Left ventricle myocardium inferior (tissue), 1 donor: ENCODE data around the gene MFSD6L. TPM values are rescaled to one million over a fixed set of nuclear protein-coding genes. Genes with fewer than 3 reads are reported as not detected.

Source experiments
- DNase-seq: peaks from one replicate; pipeline ENCODE4 v3.0.0-alpha.2; 2020
- H3K27ac ChIP-seq: fragments of 200-600 bp; replicated peaks from 2 replicates; pipeline ENCODE4 v1.8.0; 2021
- H3K27me3 ChIP-seq: fragments of 200-600 bp; 2 replicates; pipeline ENCODE4 v1.8.0; 2021; ENCODE audit warnings: low read depth
- H3K36me3 ChIP-seq: fragments of 200-600 bp; 2 replicates; pipeline ENCODE4 v1.8.0; 2021
- H3K4me1 ChIP-seq: fragments of 200-600 bp; 2 replicates; pipeline ENCODE4 v1.8.0; 2021
- H3K4me3 ChIP-seq: fragments of 200-600 bp; 2 replicates; pipeline ENCODE4 v1.8.0; 2021; ENCODE audit warnings: mild to moderate bottlenecking, moderate library complexity
- H3K9me3 ChIP-seq: fragments of 200-600 bp; replicated peaks from 2 replicates; pipeline ENCODE4 v1.8.0; 2021
- intact Hi-C: fragments of 100-400 bp; cut with micrococcal nuclease; formaldehyde crosslinking; loops from one replicate; pipeline ENCODE4 v1.11.0; 2022
- total RNA-seq: library from RNA; stranded (reverse); fragmentation: NEBNext Ultra II Directional; extraction: Animal tissue kit (Norgen Biotek cat#: 25700); gene quantifications from one replicate; pipeline ENCODE4 v1.2.1, GENCODE V29; 2021
- TF ChIP-seq, protein P1 (sequence below): fragments of 200-600 bp; IDR thresholded peaks from 2 replicates; pipeline ENCODE4 v1.8.0; 2021; ENCODE audit warnings: antibody characterized with exemption, mild to moderate bottlenecking, borderline replicate concordance
- donor health status: DM: no; HTN: yes; CAD: no; lungs with severe emphysema.

MFSD6L gene
- total RNA-seq, 1 donor from 2014 or later: not detected

DNA sequence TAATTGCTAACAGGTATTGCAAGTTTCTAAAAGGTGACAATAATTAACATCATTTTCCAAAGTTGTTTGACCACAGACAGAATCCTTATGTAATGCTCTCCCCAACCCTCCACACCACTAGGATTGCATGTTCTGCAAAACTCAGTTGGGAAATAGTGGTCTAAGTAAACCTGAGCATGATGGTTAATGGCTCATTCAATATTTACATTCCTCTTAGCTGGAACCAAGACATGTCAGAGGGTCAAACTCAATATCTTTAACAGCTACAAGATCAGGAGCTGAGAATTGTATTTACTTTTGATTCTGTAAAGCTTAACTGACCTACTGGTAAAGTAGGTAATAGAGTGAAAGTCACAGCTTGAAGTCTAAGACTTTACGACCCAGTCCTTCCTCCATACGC, 10.2 kb downstream of the MFSD6L start:
- Histone ChIP-seq H3K36me3 (no peaks in the 10 kb centered on the region), H3K4me3 (no peak overlapping the region), H3K9me3 (peaks cover 12% of the 10 kb centered on the region), H3K4me1 (peaks cover 2% of the 10 kb centered on the region), H3K27me3 (no peaks in the 10 kb centered on the region), H3K27ac (no peak overlapping the region)
- TF ChIP-seq, protein P1, sequence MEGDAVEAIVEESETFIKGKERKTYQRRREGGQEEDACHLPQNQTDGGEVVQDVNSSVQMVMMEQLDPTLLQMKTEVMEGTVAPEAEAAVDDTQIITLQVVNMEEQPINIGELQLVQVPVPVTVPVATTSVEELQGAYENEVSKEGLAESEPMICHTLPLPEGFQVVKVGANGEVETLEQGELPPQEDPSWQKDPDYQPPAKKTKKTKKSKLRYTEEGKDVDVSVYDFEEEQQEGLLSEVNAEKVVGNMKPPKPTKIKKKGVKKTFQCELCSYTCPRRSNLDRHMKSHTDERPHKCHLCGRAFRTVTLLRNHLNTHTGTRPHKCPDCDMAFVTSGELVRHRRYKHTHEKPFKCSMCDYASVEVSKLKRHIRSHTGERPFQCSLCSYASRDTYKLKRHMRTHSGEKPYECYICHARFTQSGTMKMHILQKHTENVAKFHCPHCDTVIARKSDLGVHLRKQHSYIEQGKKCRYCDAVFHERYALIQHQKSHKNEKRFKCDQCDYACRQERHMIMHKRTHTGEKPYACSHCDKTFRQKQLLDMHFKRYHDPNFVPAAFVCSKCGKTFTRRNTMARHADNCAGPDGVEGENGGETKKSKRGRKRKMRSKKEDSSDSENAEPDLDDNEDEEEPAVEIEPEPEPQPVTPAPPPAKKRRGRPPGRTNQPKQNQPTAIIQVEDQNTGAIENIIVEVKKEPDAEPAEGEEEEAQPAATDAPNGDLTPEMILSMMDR: no peak
- intact Hi-C loops: no loop called here
- DNase-seq: no peak

DNA sequence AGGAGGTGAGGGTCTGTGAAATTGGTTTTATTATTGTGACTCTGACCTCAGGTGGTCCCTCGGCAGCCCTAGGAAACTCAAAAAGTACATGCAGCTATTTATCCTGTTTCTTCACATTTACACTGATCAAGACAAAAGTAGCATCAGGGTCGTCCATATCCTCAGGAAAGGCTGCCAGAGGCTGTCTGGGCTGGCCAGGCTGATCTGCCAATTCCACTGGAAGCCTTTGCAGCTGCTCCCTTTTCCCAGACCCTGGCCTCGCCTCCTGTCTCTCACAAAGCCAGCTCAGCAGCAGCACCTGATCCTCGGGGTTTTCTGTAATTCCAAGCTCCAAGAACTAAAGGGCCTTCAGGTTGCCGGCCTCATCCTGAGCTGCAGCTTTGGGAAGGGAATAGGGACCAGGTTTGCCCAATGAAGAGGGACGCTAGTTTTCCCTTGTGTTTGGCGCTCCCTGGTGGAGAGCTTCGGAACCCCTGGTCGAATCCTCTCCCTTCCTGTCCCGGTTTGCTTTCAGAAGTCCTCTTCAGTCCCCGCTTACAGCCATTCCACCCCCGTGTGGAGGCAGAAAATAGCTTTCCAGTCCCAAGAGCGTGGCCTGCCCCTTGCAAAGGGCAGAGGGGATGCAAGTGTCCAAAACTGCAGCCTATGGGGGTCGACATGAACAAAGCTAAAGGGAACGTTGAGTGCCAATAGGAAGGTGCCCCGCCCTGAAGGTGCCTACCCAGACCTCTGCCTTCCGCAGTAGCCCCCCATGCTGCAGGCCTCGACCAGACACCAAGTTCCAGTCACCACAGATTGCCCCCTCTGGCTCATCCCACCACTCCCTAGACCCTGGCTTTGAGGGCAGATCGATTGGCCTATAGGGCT, 13.4 kb downstream of the MFSD6L start:
- intact Hi-C loops: no loop called here
- H3K27ac ChIP-seq: no peak overlapping the region
- TF ChIP-seq, protein P1: peak; percentile 91

DNA sequence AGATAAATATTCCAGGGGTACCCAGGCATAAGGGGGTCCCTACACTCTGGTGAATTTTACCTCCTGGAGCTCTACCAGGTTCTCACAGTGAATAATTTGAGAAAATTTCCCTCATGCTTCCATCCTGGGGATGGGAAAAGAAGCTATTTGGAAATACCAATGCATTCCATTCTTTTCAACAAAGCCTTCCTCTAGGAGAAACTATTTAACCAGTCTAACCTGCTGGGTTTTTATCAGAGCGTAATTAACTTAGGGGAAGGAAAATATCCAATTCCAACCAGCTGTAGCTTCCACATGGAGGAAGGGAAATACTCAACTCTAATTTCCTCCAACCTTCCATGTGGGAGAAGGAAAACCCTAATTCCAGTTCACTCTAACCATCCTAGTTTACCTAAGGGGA, 17.0 kb downstream of the MFSD6L start:
- Histone ChIP-seq H3K4me1 (peaks cover 2% of the 10 kb centered on the region), H3K27me3 (no peaks in the 10 kb centered on the region), H3K9me3 (peaks cover 7% of the 10 kb centered on the region), H3K27ac (no peak overlapping the region), H3K36me3 (no peaks in the 10 kb centered on the region), H3K4me3 (no peak overlapping the region)
- intact Hi-C loops: no loop called here
- TF ChIP-seq, protein P1: no peak
- no peak for DNase-seq

More for the DNA sequence above, 13.4 kb downstream of the MFSD6L start:
- peaks cover 7% of the 10 kb centered on the region for H3K9me3 ChIP-seq
- H3K36me3 ChIP-seq: no peaks in the 10 kb centered on the region
- no peaks in the 10 kb centered on the region for H3K27me3 ChIP-seq
- peaks cover 2% of the 10 kb centered on the region for H3K4me1 ChIP-seq
- DNase-seq: peak; percentile 71
- H3K4me3 ChIP-seq: no peak overlapping the region

DNA sequence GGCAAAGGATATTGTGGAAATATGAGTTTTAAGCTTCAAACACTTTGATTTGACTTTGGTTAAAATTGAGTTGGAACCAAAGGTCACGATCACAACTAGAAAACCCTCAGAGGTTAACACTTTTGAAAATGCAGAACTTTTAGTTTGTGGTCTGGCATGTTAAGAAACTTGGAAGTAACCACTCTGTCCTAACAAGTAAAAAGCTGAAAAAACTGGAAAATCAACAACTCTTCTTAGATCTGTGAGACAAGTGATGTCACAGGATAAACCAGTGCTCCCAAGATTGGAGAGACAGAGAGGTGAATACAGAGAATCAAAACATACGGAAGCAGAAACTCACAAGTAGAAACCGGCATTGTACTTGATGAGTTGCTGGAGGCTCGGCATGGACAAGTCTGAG, 17.4 kb downstream of the MFSD6L start:
- Histone ChIP-seq H3K27ac (no peak overlapping the region), H3K4me3 (no peak overlapping the region), H3K9me3 (peaks cover 7% of the 10 kb centered on the region), H3K27me3 (peaks cover under 1% of the 10 kb centered on the region), H3K36me3 (no peaks in the 10 kb centered on the region), H3K4me1 (peaks cover 2% of the 10 kb centered on the region)
- intact Hi-C loops: no loop called here
- DNase-seq: no peak
- TF ChIP-seq, protein P1: no peak

DNA sequence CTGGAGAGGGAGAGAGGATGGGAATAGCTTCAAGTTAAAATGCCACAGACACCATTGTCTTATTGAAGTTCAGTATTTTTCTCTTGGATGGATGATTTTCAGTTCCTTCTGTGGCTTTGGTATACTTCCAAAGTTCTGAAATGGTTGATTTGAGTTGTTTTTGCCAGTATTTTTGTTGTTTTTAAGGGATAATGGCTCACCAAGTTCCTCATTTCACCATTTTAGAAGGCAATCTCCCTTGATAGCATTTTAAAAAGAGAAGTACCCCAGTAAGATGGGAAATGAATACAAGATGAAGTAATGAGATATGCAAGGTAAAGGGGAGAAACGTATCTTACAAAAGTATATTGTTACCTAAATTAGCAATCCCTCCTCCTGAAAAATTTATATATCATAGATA, 22.3 kb downstream of the MFSD6L start:
- no peak for DNase-seq
- peaks cover 7% of the 10 kb centered on the region for H3K27me3 ChIP-seq
- intact Hi-C loops: no loop called here
- no peak overlapping the region for H3K27ac ChIP-seq
- H3K9me3 ChIP-seq: peaks cover 12% of the 10 kb centered on the region
- H3K4me3 ChIP-seq: no peak overlapping the region
- TF ChIP-seq, protein P1: no peak
- no peaks in the 10 kb centered on the region for H3K36me3 ChIP-seq
- H3K4me1 ChIP-seq: no peaks in the 10 kb centered on the region
